22Rv1 (cell line): ENCODE measurements around the gene INTS2.

Experiments used
- H3K27ac ChIP-seq: fragments of 450-650 bp; 2 replicates; pipeline ENCODE4 v1.5.1; 2017
- ZFX ChIP-seq: fragments of 450-650 bp; IDR thresholded peaks from 2 replicates; pipeline ENCODE4 v1.6.1; 2017; ENCODE audit warnings: antibody characterized with exemption, borderline replicate concordance
- TF ChIP-seq, protein P1 (sequence below): fragments of 450-650 bp; IDR thresholded peaks from 2 replicates; pipeline ENCODE4 v1.5.1; 2017; ENCODE audit warnings: mild to moderate bottlenecking

The INTS2 gene

DNA sequence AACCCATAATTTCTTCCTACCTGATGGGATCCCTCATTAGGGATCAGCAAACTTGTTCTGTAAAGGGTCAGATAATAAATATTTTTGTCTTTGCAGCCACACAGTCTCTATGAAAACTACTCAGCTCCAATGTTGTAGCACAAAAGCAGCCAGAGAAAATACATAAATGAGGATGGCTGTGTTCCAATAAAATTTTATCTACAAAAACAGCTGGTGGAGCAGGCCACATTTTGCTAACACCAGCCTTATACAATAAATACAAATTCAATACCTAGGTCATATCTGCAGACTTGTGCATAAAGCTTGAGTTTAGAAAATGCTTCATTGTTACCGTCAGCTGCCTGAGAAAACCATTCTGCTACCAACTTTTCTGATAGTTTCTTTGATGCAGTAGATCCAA is 38.4 kb upstream of the INTS2 start:
- TF ChIP-seq, protein P1, sequence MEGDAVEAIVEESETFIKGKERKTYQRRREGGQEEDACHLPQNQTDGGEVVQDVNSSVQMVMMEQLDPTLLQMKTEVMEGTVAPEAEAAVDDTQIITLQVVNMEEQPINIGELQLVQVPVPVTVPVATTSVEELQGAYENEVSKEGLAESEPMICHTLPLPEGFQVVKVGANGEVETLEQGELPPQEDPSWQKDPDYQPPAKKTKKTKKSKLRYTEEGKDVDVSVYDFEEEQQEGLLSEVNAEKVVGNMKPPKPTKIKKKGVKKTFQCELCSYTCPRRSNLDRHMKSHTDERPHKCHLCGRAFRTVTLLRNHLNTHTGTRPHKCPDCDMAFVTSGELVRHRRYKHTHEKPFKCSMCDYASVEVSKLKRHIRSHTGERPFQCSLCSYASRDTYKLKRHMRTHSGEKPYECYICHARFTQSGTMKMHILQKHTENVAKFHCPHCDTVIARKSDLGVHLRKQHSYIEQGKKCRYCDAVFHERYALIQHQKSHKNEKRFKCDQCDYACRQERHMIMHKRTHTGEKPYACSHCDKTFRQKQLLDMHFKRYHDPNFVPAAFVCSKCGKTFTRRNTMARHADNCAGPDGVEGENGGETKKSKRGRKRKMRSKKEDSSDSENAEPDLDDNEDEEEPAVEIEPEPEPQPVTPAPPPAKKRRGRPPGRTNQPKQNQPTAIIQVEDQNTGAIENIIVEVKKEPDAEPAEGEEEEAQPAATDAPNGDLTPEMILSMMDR, result no peak
- TF ChIP-seq ZFX, result no peak

DNA sequence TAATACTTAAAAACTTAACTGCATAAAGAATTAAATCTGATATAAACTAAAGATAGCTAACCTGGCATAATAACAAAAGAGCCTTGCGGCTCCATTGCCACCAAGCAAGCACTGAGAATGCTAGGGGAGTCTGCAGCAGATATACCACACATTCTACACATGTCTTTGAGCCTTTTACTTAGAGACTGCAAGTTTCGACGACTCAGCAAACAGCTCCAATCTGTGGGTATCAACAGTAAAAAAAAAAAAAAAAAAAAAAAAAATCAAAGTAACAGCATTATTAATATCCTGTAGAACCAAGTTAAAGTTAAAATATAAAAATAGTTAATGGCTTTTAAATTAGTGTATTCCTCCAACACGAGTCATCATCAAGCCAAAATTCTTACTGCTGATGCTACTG is 27.8 kb upstream of the INTS2 start:
- TF ChIP-seq, protein P1, result no peak
- no peak for TF ChIP-seq ZFX
- no peak overlapping the region for H3K27ac ChIP-seq

More for the DNA sequence above, 38.4 kb upstream of the INTS2 start:
- H3K27ac ChIP-seq, result no peak overlapping the region

DNA sequence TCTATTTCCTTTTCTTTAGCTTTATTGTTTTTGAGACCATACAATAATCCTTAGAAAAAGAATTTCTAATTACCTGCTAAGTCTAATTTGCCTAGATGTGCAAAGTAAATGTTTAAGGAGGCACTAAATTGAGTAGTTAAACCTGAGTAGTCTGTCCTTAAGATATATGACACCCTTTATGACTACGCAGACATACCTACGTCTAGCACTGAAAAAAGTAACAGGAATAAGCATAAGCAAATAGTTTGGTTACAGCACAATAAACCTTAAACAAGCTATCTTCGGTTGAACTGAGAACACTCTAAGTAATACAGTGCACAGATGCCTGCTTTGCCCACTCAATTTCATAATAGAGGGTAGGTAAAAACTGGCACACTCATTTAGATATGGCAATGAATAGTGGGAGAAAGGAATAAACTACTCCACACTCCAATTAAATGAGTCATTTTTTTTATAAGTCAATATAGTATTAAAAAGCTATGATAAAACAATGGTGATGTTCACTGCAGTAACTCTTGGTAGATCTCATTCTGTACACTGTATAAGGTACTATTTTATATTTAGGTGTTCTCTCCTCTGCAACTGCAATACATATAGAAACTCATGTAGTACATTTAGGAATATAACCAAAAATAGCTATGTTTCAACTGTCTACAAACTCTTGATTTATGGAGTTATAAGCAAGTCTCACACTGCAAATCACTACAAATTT is 19.7 kb upstream of the INTS2 start:
- peak overlapping the region; percentile 56 for H3K27ac ChIP-seq
- TF ChIP-seq ZFX, result no peak
- TF ChIP-seq, protein P1, result no peak

DNA sequence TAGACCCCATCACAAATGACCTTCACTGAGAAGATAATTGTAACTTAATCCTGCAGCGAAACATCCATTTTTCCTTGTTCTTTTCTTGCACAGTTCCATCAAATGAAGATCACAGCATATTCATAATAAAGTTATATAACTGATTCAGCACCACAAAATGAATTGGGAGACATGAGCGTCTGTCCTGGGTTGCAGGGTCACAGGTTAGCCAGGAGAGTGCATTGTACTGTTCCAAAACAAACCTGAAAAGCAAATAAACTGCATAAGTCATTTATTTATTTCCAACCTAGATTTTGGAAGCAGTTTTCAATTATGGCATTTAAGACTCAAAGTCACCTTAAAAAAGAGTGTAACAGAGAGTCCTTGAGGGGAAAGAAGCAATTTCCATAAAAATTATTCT is 18.6 kb upstream of the INTS2 start:
- TF ChIP-seq ZFX, result no peak
- TF ChIP-seq, protein P1, result peak; percentile 12; the same call in 1 of the 2 replicates
- peak overlapping the region; percentile 56 for H3K27ac ChIP-seq

DNA sequence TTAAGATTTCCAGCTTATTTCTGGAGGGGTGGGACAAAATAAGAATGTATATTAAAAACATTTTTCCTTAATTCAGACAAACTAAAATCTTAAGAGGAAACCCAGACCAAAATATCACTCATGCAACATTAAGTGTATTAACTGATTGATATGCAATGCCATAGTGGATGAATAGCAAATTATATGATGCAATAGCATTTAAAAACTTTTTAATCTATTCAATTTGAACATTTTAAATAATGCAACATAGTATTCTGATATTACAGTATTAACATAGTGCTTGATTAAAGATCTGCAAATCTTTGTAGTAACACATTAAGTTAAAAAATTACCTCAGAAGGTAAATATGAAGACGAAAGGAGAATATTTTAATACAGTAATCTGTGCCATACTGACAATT is 15.3 kb upstream of the INTS2 start:
- TF ChIP-seq, protein P1, result no peak
- H3K27ac ChIP-seq, result no peak overlapping the region

DNA sequence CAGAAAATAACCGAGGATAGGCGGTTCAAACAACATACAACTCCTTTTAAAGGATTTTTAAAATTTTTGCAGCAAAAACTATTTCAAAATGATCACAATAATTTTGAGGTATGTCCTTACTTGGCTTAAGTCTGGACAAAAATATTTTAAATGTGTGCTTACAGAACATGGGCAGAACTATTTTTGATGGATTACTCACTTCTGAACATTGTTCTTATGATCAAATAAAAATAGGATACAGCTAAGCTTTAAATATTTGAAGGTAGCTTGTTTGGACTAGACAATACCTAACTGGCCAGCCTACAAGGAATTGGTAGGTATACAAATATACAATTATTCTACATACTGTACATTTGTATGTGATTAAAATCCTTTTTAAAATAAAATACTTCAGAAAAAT is 14.3 kb upstream of the INTS2 start:
- no peak overlapping the region for H3K27ac ChIP-seq
- no peak for TF ChIP-seq ZFX
- TF ChIP-seq, protein P1, result no peak

DNA sequence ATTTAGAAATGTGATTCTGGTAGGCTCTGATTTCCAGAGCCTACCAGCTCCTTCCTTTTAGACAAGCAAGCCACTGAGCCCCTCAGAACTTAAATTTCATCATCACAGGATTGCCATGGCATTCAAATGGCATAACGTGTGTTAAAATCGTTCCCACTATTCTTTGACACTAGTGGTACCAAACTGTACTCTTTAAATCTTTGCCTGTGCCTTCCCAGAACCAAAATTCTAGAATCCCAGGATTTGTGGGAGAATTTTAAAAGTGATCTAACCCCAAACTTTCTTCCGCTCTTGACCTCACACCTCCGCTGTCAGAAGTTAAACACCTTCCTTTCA is 287 bp upstream of the INTS2 start:
- peak overlapping the region; percentile 86 for H3K27ac ChIP-seq
- TF ChIP-seq ZFX, result no peak
- TF ChIP-seq, protein P1, result no peak
